Endothelial cell of umbilical vein (primary cell): ENCODE results near the gene SRRM3. TPM values are rescaled to one million over a fixed set of nuclear protein-coding genes. Genes with fewer than 3 reads are reported as not detected.

ENCODE experiments used
- BruUV-seq: library from RNA; stranded (reverse); fragments of 400-500 nt; replicated peaks from 2 replicates; lab custom pipeline; 2021; lab: Mats Ljungman, UMichigan
- CTCF ChIA-PET: fragments of 300-600, 350-600 bp; sonication (Branson Sonifier 250); formaldehyde crosslinking; loops from one replicate; lab custom pipeline; 2021; ENCODE audit warnings: antibody characterized with exemption, inconsistent platforms; lab: Charles Lee
- POLR2A ChIA-PET: fragments of 300-600, 350-600 bp; sonication (Branson Sonifier 250); formaldehyde crosslinking; loops from one replicate; lab custom pipeline; 2021; ENCODE audit warnings: antibody characterized with exemption, inconsistent platforms; lab: Charles Lee
- DNase-seq: peaks from one replicate; pipeline ENCODE4 v3.0.0-alpha.2; 2011; ENCODE audit warnings: low read depth, low spot score
- FAIRE-seq: peaks from 2 replicates; lab custom pipeline; 2011; peaks lifted over from hg19 to GRCh38; lab: Jason Lieb, UNC
- H2AFZ ChIP-seq: 2 replicates; pipeline ENCODE4 v1.6.0; 2012; ENCODE audit warnings: low read depth, low read length, control low read depth, inconsistent platforms
- H3K27ac ChIP-seq: 2 replicates; pipeline ENCODE4 v1.5.1; 2011; ENCODE audit warnings: low read depth, mild to moderate bottlenecking, control low read depth, low read length, moderate library complexity; ENCODE audit not compliant: insufficient read depth
- H3K27me3 ChIP-seq, 2 experiments: 2 replicates each; pipeline versions ENCODE4 v1.6.0 to v1.6.1; 2011; ENCODE audit warnings: low read length in 2 of 2, mixed read lengths in 1 of 2; ENCODE audit not compliant: control insufficient read depth in 2 of 2, insufficient read depth in 2 of 2
- H3K36me3 ChIP-seq, 2 experiments: 2 replicates in 1 of 2; 3 replicates in 1 of 2; pipeline ENCODE4 v1.5.1; 2011; ENCODE audit warnings: low read length in 2 of 2, mild to moderate bottlenecking in 1 of 2, moderate library complexity in 1 of 2; ENCODE audit not compliant: control insufficient read depth in 2 of 2, insufficient read depth in 2 of 2; ENCODE audit errors: extremely low read depth in 1 of 2
- H3K4me1 ChIP-seq: 3 replicates; pipeline ENCODE4 v1.5.1; 2011; ENCODE audit warnings: mild to moderate bottlenecking, low read length; ENCODE audit not compliant: control insufficient read depth, insufficient read depth; ENCODE audit errors: extremely low read depth
- H3K4me2 ChIP-seq: 2 replicates; pipeline ENCODE4 v1.6.1; 2011; ENCODE audit warnings: low read length, control low read depth, mixed read lengths; ENCODE audit not compliant: insufficient read depth
- H3K4me3 ChIP-seq, 3 experiments: fragments of 200-600 bp in 1 of 3; sonication (generic), shearing (Covaris generic) in 1 of 3; replicated peaks in 1 of 3; 2 replicates each; pipeline ENCODE4 v1.5.1; 2011 to 2016; ENCODE audit warnings: control low read depth in 3 of 3, low read length in 3 of 3, mild to moderate bottlenecking in 2 of 3, inconsistent platforms in 1 of 3, low read depth in 1 of 3, moderate library complexity in 1 of 3; ENCODE audit not compliant: insufficient read depth in 1 of 3
- H3K79me2 ChIP-seq: 2 replicates; pipeline ENCODE4 v1.6.0; 2012; ENCODE audit warnings: low read length, inconsistent platforms; ENCODE audit not compliant: control insufficient read depth, insufficient read depth
- H3K9ac ChIP-seq: replicated peaks from 2 replicates; pipeline ENCODE3; 2011; ENCODE audit warnings: low read length, control low read depth; ENCODE audit not compliant: insufficient read depth; ENCODE audit errors: extremely low read depth
- H3K9me1 ChIP-seq: replicated peaks from 3 replicates; pipeline ENCODE4 v1.6.0; 2011; ENCODE audit warnings: mild to moderate bottlenecking, low read length; ENCODE audit not compliant: control insufficient read depth, insufficient read depth; ENCODE audit errors: extremely low read depth
- H3K9me3 ChIP-seq: replicated peaks from 2 replicates; pipeline ENCODE4 v1.5.1; 2012; ENCODE audit warnings: low read length, inconsistent platforms; ENCODE audit not compliant: control insufficient read depth, insufficient read depth
- H4K20me1 ChIP-seq: replicated peaks from 2 replicates; pipeline ENCODE3; 2011; ENCODE audit warnings: mild to moderate bottlenecking, low read length; ENCODE audit not compliant: control insufficient read depth, insufficient read depth; ENCODE audit errors: extremely low read depth
- CTCF ChIP-seq, 2 donors: IDR thresholded peaks; 1 replicate in 1 of 2; 2 replicates in 1 of 2; pipeline ENCODE4 v1.5.1; 2011; ENCODE audit warnings: low read length in 2 of 2, mild to moderate bottlenecking in 2 of 2, moderate library complexity in 2 of 2, control low read depth in 1 of 2, inconsistent platforms in 1 of 2, low read depth in 1 of 2; ENCODE audit not compliant: insufficient read depth in 1 of 2; ENCODE audit errors: extremely low read depth in 1 of 2
- EZH2 ChIP-seq: IDR thresholded peaks from 2 replicates; pipeline ENCODE4 v1.6.1; 2012; ENCODE audit warnings: borderline replicate concordance, low read depth, mild to moderate bottlenecking, moderate library complexity, low read length, inconsistent platforms; ENCODE audit not compliant: severe bottlenecking
- FOS ChIP-seq: IDR thresholded peaks from 2 replicates; pipeline ENCODE4 v1.6.1; 2011; ENCODE audit warnings: mild to moderate bottlenecking, low read length, moderate library complexity, borderline replicate concordance; ENCODE audit not compliant: insufficient read depth
- GATA2 ChIP-seq: IDR thresholded peaks from 2 replicates; pipeline ENCODE4 v1.7.0; 2011; ENCODE audit warnings: low read depth, mild to moderate bottlenecking, moderate library complexity, mixed read lengths, low read length; ENCODE audit not compliant: insufficient read length, insufficient read depth
- JUN ChIP-seq: IDR thresholded peaks from 2 replicates; pipeline ENCODE4 v1.6.1; 2011; ENCODE audit warnings: borderline replicate concordance, low read depth; ENCODE audit not compliant: insufficient read length, insufficient read depth
- MAX ChIP-seq: IDR thresholded peaks from 2 replicates; pipeline ENCODE4 v1.6.1; 2011; ENCODE audit not compliant: insufficient read depth, insufficient read length
- MYC ChIP-seq: IDR thresholded peaks from one replicate; pipeline ENCODE4 v1.6.1; 2011; ENCODE audit warnings: mild to moderate bottlenecking, low read depth, low read length
- POLR2A ChIP-seq: IDR thresholded peaks from 2 replicates; pipeline ENCODE4 v1.6.1; 2012; ENCODE audit warnings: low read depth, mild to moderate bottlenecking, control low read depth, low read length
- POLR2AphosphoS5 ChIP-seq: IDR thresholded peaks from 2 replicates; pipeline ENCODE4 v1.6.1; 2012; ENCODE audit warnings: low read depth, mild to moderate bottlenecking, control low read depth, low read length, moderate library complexity; ENCODE audit not compliant: insufficient read depth
- dilution Hi-C: fragments of 300-500 bp; cut with MboI; formaldehyde crosslinking; loops from one replicate; pipeline ENCODE4 v1.15.0; 2019; ENCODE audit warnings: low sequenced_read_pairs; ENCODE audit not compliant: extremely low pct_ligation_motif_present
- intact Hi-C: fragments of 100-400 bp; cut with micrococcal nuclease; formaldehyde crosslinking; loops from one replicate; pipeline ENCODE4 v1.10.0; 2022
- polyA plus RNA-seq, 4 experiments: library from polyadenylated mRNA; depleted of rRNA in 3 of 4; stranded (reverse) in 3 of 4; unstranded in 1 of 4; fragments of >200 nt; gene quantifications; 2 replicates each; pipeline versions ENCODE4 v1.2.1 to v1.2.3, GENCODE V29; 2011 to 2012; ENCODE audit warnings: missing spikeins in 1 of 4
- total RNA-seq: library from RNA; stranded (reverse); gene quantifications from 2 replicates; pipeline ENCODE4 v1.2.3, GENCODE V29; 2021

SRRM3 gene
- total and polyA plus RNA-seq, 2 donors (not counting 3 experiments of a cell fraction or from before 2014, with no cell fraction given), result 4.4 to 5.4 TPM

- Histone ChIP-seq H3K4me3 (no peak overlapping the region), H3K36me3 (no peaks in the 10 kb centered on the region), H3K9ac (no peak overlapping the region), H3K27ac (no peak overlapping the region), H3K4me2 (no peak overlapping the region), H3K79me2 (no peaks in the 10 kb centered on the region), H4K20me1 (no peaks in the 10 kb centered on the region), H3K4me1 (no peaks in the 10 kb centered on the region), H3K27me3 (no peaks in the 10 kb centered on the region), H2AFZ (no peak overlapping the region), H3K9me3 (no peaks in the 10 kb centered on the region), H3K9me1 (no peaks in the 10 kb centered on the region)
- no peak for FAIRE-seq
- BruUV-seq, result no TSS peak
- ChIA-PET CTCF (interaction anchor here (3.5 to 5.1 kb wide), 2 partner anchors 83 to 112 kb away, joined by 32 to 89 read pairs; no protein-coding TSS in a partner anchor), POLR2A (no interaction called here)
- DNase-seq, result no peak
- TF ChIP-seq POLR2AphosphoS5 (no peak), MYC (no peak), CTCF (IDR thresholded peaks at IDR 0.05; ENCODE audit: extremely low read depth in 1 of 2, insufficient read depth in 1 of 2, low read depth in 1 of 2, low read length in 2 of 2) (no peak), POLR2A (no peak), JUN (no peak), EZH2 (no peak), GATA2 (no peak), FOS (no peak), MAX (no peak)
- dilution Hi-C loops (no loop called here), intact Hi-C loops (no loop called here)
Measured at GRCh38 chr7:76179686-76180085, 22.0 kb upstream of the SRRM3 start.
